Stimulated activated CD8-positive, alpha-beta memory T cell treated with anti-CD3 and anti-CD28 coated beads, Interleukin-4, amount 100 ng/mL, for 24 hours (primary cell): ENCODE measurements around the gene SLC25A45.

Experiments used
- DNase-seq: peaks from one replicate; pipeline ENCODE4 v3.0.0-alpha.2; 2020; ENCODE audit warnings: low read depth

Gene SLC25A45

DNA sequence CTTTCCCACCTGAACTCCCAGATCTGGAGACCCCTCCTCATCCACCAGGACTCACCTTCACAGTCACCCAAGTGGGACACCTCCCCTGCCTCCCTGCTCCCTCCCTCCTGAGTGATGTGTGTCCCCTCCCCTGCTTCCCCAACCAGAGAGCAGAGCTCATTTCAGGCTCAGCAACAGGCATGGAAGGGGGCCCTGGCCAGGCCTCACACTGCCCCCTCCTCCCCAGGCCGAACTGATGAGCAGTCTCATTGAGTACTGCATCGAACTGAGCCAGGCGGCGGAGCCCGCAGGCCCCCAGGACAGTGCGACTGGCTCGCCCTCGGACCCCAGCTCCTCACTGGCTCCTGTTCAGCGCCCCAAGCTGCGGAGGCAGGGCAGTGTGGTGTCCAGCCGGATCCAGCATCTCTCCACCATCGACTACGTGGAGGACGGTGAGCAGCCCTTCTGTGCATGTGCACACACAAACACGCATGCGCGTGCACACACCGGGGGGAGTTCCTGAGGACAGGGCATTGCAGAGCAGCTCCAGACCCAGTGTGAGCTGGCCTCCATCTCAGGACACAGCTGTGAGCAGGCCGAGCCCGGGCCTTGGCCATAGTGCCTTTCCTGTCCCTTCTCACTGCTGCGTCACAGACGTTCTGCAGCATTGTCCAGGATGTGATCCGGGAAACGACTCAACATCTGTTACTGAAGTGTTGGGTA, 22.3 kb upstream of the SLC25A45 start:
- no peak for DNase-seq

DNA sequence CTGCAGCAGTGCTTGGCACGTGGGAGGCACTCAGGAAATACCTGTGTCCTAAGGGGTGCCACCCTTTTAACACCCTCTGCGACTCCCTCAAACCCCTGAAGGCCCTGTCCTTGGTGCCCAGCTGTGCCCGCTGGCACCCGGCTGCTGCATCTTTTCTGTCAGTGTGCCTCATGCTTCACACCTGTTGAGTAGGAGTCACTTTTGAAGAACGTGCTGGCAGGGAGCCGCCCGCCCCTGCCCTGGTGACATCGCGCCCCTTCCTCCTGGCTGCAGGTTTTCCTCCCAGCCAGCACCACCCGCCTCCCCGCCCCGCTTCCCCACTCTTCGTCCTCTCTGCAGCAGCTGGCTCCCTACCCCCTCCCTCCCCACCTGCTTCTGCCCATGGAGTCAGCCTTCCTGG, 21.8 kb upstream of the SLC25A45 start:
- no peak for DNase-seq

DNA sequence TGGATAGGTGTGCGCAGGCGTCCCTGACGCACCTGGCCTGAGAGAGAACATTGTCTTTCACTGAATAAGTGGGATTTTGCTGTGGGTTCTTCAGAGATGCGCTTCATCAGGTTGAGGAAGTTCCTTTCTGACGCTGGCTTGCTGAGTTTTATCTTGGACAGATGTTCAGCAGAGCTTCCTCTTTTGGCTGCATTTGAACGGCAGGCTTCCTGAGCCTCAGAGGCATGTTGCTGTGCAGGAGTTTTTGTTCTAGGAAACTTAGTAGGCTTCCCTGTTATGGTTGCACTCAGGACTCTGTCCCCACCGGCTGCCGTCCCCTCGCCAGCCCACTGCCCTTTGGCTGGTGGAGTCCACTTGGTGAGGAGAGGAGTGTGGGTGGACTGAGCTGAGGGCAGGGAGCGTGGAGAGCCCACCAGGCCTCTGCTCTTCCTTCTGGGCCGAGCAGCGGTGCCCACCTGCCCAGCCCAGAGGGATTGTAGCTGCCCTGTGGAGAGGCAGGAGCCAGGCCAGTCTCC, 21.2 kb upstream of the SLC25A45 start:
- DNase-seq: no peak

DNA sequence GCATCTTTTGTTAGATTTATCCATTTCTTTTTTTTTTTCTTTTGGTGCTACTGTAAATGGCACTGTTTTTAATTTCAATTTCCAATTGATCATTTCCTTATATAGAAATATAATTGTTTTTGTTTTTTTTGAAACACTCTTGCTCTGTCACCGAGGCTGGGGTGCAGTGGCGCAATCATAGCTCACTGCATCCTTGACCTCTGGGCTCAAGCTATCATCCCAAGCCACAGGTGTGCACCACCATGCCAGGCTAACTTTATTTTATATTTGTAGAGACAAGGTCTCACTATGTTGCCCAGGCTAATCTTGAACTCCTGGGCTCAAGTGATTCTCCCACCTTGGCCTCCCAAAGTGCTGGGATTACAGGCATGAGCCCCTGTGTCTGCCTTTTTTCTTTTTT, 20.3 kb upstream of the SLC25A45 start:
- DNase-seq: no peak

DNA sequence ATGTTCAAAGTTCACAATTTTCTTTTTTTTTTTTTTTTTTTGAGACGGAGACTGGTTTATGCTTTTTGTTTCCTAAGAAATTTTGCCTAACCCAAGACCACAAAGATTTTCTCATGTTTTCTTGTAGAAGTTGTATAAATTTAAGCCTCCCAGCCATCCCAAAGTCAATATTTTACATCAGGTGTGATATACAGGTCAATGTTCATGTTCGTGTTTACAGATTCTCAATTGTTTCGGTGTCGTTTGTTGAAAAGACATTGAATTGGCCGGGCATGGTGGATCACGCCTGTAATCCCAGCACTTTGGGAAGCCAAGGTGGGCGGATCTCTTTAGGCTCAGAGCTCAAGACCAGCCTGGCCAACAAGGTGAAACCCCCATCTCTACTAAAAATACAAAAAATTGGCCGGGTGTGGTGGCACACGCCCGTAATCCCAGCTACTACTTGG, 19.4 kb upstream of the SLC25A45 start:
- no peak for DNase-seq

DNA sequence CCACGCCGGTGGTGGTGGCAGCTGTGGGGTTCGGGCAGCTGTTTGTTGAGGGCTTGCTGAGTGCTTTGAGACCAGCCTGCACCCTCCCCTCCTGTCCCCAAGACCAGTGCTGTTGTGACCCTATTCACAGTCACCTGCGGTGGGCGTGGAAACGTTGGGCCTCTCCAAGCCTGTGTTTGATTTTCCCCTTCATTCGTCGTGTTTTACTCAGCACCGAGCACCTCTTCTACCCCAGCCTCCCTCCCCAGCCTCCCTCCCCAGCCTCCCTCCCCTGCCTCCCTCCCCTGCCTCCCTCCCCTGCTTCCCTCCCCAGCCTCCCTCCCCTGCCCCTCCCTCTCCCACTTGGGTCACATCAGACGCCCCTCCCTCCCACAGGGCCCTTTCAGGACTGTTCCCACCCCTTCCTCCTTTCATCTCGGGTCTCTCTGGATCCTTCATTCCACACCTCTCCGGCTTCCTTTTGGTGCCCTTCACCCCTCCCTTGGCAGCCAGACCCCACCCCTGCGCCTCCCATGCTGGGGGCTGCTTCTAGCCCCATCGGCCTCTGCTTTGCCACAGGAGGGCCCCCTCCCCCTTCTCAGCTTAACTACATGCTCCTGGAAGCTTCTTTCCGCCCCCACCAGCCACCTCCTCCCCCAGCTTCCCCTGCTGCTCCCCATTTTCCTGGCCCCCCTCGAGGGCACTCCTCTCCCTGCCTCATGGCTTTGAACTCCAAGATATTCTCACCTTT, 18.8 kb upstream of the SLC25A45 start:
- no peak for DNase-seq

DNA sequence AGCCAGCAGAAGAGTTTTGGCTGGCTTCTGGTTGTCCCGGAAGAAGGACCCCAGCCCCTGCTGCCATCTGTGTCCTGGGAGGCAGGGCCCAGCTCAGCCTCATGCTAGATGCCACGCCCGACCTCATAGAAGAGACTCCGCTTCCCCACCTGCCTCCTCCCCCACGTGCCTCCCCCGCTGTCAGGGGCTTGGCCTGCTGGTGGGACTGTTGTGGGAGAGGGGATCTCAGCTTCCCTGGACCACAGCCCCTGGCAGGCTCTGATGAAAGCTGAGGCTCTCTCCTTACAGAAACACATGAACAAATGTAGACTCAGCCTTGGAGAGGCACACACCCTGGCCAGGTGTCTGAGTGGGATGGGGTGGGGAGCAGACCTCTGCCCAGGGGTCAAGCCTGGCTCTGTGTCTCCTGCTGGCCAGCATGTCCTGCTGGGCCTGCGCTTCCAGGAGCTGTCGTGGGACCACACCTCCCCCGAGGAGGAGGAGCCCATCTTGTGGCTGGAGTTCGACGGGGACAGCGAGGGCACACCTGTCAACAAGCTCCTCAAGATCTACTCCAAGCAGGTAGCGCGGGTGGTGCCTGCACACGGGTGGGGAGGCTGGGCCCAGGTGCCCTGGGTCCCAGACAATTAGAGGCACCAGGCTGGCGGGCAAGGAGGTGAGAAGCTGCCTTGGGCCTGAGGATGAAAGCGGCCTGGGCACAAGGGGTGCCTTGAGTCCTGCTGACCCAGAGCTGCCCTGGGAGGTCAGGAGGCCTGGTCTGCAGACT, 18.0 kb upstream of the SLC25A45 start:
- no peak for DNase-seq

DNA sequence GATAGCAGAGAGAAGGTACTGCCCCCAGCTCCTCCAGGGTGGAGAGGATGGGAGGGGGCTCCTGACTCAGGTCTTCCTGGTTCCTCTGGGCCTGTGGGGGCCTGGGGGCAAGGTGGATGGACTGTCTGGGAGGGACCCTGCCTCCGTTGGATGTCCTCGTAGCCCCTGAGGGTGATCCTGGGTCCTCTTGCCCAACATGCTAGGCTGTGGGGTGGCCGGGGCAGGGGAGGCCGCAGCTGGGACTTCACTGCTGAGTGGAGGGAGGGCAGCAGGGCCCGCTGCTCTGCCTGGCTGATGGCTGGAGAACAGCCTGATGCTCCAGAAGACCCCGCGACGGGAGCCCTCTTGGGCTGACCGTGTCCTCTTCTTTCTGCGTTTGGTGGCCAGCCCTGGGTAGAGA, 17.4 kb upstream of the SLC25A45 start:
- no peak for DNase-seq

DNA sequence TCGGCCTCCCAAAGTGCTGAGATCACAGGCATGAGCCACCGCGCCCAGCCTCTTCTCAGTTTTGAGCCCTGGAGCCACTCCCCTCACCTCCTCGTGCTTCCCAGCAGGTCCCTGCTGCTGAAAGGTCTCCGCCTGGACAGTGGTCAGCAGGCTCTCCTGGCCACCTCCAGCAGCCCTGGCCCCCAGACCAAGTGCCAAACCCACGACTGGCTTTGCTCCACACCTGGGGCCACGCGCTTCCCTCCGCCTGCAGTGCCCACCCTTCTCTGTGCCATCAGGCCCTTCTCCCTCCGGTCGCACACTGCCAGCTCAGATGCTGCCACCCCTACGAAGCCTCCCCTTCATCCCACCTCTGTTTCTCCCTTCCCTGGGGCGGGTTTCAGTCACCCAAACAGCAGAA, 16.8 kb upstream of the SLC25A45 start:
- DNase-seq: no peak

DNA sequence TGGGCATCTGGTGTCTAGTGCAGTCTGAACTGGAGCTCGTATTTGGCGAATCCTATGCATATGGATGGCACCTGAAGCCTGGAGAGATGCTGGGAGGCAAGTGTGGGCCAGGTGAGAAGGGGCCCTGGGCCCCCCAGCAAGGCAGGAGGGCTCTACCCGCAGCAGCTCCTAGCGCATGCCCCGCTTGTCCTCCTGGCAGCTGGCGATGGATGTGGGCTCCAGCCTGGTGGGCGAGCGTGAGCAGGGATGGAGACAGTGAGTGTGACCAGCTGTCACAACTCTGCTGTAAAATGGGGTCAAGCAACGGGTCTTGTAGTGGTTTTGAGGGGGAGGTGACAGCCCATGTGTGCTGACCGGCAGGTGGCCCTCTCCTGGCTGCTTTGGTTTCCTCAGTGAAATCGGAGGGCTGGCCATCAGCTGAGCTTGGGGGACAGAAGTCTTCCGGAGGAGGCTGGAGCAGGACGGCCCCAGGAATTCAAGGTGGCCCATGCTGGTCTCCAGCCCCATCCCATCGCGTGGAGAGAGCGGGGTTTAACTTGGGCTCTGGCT, 16.0 kb upstream of the SLC25A45 start:
- no peak for DNase-seq

DNA sequence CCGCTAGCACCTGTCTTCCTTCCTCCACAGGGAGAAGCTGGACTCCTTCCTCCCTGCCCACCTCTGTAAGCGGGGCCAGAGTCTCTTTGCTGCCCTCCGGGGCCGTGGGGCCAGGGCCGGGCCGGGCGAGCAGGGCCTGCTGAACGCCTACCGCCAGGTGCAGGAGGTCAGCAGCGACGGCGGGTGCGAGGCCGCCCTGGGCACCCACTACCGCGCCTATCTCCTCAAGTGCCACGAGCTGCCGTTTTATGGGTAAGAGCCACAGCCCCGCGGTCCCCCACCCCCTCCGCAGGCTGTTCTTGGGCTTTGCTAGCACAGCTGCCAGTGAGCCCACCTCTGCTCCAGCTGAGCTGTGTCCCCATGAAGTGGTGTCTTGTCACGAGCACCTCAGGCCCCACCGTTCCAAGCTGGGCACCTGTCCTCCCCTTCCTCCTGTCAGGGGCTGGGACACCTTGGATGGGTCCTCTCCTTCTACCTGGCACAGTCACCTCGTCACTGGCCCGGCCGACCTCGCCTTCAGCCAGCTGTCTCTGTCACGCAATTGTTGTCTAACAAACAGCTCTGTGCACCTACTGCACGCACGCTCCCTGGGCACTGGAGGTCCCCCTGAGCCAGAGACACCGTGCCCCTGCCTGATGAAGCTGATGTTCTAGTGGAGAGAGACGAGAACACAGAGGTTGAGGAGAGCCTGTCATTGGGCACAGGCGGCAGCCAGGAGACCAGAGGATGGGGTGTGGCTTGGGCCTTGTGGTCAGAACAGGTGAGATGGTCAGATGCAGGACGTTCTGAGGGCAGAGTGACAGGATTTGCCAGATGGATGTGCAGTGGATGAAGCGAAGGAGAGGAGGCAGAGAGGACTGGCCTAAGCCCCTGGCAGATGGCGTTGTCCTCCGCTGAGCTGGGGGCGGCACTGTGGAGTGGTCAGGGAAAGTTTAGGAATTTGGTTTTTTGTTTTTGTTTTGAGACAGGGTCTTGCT, 14.6 kb upstream of the SLC25A45 start:
- no peak for DNase-seq

DNA sequence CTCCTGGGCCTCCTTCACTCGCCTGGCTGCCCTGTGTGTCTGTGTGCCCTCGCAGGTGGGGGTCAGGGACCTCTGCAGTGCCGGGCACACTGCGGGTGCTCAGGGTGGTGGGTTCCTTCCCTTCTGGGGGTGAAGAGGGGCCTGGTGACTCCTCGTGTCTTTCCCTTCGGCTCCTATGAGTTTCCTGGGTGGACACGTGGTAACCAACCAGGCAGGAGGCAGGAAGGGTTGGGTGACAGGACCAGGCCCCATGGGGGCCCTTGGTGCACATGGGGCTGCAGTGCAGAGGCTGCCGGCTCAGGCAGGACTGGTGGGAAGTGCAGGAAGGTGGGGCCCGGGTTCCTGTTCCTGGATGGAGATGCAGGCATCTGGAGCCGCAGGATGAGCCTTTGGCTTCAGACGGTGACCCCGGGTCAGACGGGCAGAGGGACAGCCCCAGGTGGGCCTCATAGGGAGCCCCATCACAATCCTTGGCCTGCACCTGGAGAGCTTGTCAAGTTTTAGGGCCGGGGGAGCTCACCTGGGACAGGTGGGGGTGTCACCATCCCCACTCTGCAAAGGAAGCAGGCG, 13.6 kb upstream of the SLC25A45 start:
- DNase-seq: no peak

DNA sequence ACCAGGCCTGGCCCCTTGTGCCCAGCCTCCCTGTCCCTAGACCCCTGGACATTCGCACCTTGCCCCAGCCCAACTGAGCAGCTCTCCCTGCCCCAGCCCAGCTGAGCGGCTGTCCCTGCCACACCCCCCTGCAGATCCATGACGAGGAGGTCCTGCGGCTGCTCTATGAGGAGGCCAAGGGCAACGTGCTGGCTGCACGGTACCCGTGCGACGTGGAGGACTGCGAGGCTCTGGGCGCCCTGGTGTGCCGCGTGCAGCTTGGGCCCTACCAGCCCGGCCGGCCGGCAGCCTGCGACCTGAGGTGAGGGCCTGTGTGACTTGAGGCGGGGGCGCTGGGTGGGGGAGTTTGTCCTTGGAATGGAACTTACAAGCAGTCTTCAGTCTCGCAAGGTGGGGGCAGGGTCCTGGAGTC, 11.7 kb upstream of the SLC25A45 start:
- no peak for DNase-seq

DNA sequence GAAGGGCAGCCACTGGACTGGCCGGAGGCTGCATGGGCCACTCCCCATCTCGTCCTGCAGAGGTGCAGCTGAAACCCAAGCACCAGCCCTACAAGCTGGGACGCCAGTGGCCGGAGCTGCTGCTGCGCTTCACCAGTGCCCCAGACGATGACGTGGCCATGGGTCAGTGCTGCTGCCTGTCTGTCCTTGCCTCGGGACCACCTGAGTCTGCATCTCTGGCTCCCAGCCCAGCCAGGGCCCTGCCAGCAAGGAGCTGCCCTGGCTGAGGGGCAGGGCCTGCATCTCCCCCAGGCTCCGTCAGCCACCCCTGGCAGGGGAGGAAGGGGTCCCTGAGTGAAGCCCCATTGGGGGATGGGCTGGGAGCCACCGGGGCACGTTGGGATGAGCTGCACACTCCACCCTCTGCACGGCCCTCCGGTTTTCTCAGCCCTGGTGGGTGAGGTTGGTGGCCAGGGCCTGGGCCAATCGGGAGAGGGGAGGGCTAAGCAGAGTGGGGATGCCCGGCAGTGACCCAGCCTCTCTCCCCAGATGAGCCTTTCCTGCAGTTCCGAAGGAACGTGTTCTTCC, 11.2 kb upstream of the SLC25A45 start:
- DNase-seq: no peak

DNA sequence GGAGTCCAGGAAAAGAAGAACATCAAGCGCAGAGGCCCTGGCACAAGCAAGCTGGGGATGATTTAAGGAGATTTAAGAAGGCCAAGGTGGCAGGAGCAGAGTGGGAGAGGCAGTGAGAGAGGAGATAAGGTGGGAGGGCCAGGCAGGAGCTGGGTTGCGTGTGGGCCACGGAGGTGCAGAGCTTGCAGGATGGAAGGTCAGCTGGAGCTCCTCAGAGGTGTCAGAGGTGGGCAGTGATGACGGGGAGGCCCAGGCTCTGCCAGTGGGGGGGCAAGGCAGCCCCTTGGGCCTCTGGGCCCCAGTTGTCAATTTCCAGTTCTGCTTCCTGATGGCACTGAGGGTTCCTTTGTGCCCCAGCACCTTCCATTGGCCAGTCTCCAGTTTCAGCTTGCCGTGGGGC, 10.5 kb upstream of the SLC25A45 start:
- no peak for DNase-seq

DNA sequence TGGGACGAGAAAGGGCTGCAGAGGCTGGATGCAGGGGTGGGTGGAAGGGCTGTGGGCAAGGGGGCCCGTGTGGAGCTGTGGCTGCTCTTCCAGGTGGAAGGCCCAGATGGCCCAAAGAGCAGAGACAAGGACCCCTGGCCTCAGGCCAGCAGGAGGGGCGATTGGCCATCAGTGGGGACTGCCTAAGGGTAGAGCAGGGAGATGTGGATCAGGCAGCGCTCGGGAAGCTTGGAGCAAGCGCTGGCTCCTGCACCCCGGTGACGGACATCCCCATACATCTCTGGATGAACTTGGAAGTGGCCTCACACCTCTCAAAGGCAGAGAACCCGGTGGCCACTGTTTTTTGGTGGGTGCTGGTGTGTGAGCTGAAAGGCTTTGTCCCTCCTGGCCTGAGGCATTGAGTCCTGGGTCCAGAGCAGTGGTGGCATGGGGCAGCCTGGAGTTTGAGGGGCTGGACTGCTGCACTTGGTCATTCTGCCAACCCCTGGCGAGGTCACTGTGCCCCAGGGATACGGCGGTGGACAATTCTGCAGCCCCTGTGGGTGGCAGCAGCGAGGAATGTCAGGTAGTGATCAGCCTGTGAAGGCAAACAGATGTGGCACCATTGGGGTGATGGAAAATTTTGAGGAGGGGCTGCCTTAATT, 9.9 kb upstream of the SLC25A45 start:
- no peak for DNase-seq

DNA sequence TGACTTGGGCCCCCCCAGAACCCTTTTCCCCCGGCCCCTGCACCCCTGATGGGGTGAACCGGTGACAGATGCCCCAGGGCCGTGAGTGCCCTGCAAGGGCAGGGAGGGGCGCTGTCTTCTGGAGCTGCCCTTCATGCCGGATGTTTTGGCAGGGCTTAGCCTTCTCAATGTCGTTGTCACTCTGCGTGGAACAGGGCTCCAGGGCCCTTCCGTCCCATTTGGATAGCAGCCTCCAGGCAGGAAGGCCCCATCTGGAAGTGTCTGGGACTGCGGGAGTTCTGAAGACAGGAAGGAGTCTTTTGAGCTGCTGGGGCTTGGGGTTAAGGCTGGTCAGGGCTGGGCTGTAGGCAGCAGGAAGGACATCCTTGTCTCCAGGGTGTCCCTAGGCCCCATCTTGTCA, 8.6 kb upstream of the SLC25A45 start:
- DNase-seq: no peak

DNA sequence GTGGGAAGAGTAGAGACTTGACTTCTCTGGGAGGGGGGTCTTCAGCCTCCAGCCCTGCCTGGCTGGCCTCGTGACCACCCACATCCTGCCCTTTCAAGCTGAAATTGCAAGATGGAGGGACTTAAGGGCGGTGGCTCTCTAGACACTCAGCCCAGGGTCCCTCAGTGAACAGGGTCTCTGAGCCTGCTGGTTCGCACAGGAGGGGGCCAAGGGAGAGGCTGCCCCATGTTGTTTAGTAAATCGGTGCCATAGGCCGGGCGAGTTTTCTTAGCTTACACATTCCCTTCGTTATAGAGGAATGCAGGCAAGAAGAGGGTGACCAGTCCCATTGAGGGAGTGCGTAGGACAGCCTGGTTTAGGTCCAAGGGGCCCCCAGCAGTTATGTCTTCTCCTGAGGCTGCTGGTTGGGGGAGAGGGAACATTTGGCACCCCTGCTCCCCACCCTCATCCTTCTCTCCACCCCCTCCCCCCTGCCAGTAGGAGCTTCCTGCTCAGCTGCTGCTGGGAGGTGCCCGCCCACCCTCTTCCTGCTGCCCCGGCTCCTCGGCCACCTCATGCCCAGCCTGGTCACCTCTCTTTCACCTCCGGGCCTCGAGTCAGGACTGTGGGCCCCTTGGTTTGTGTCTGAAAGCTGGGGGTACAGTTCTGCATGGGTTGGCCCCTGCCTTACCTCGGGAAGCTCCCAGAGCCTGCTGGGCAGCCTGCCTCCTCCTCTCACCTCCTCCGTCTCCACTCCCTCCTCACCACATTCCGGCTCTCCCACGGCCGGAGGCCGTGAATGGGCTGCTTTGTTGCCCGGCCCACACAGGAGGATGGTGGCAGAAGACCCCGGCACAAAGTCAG, 7.9 kb upstream of the SLC25A45 start:
- no peak for DNase-seq

DNA sequence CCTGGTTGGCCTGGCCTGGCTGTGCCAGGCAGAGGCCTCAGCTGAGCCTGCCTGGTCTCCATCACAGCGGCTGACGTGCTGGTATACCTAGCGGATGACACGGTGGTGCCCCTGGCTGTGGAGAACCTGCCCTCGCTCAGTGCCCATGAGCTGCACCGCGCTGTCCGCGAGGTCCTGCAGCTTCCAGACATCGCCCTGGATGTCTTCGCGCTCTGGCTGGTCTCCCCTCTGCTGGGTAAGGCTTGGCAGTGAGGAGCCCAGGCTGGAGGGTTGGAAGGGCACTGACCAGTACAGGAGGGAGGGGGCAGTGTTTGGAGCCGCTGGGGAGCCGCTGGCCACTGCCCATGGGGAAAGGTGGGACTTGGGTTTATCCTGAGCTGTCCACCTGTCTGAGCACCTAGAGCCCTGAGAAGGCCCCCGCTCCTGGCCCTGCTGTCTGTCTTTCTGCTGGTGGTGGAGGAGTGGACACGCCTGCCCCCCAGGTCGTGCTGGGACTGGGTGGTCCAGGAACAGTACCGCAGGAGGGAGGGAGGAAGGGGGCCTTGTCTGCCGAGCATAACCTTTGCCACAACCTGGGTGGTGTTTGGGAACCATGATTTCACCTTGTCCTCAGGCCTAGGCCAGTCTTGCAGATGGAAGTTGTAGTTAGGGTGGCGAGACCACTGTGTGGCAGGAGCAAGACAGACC, 7.0 kb upstream of the SLC25A45 start:
- DNase-seq: no peak
